ENCODE measurements around the gene QKI. TPM values are rescaled to one million over a fixed set of nuclear protein-coding genes. Genes with fewer than 3 reads are reported as not detected.

QKI gene
- total and polyA plus RNA-seq, 3 donors from 2014 or later: 148 to 366 (median 315) TPM

DNA sequence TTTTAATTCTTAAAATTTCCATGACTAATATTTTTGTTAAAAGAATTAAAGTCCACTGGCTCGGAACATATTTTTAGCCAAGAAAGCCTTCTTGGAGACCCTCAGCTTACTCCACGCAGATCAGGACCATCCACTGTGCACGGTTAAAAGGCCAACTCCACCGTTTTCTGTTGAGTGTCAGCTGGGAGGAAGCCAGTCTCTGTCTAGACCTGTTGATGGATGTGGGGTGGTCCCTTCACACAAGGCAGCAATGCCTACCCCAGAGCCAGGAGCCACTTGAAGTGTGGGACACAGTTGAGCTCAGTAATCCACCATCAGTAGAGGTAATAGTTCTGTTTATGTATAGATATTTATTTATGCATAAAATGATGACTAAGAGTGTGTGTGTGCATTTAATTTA lies 19.9 kb upstream of the QKI start:
- WGBS, 2 donors: 78 to 90% methylated on average over 4 of the region's 4 CpGs
- no peak for DNase-seq
- H3K36me3 ChIP-seq (ENCODE audit: low read depth, missing control alignments): no peaks in the 10 kb centered on the region
- H3K27ac ChIP-seq: peak overlapping the region in 1 of 2 donors; percentile 69
- intact Hi-C loops (cut with DNase I; ENCODE audit: low total_unique reads): no loop called here
- no peaks in the 10 kb centered on the region for H3K27me3 ChIP-seq
- H3K4me3 ChIP-seq: no peak overlapping the region
- H3K9me3 ChIP-seq: no peaks in the 10 kb centered on the region
- TF ChIP-seq, protein P1, sequence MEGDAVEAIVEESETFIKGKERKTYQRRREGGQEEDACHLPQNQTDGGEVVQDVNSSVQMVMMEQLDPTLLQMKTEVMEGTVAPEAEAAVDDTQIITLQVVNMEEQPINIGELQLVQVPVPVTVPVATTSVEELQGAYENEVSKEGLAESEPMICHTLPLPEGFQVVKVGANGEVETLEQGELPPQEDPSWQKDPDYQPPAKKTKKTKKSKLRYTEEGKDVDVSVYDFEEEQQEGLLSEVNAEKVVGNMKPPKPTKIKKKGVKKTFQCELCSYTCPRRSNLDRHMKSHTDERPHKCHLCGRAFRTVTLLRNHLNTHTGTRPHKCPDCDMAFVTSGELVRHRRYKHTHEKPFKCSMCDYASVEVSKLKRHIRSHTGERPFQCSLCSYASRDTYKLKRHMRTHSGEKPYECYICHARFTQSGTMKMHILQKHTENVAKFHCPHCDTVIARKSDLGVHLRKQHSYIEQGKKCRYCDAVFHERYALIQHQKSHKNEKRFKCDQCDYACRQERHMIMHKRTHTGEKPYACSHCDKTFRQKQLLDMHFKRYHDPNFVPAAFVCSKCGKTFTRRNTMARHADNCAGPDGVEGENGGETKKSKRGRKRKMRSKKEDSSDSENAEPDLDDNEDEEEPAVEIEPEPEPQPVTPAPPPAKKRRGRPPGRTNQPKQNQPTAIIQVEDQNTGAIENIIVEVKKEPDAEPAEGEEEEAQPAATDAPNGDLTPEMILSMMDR (IDR thresholded peaks at IDR 0.05): no peak
- TF ChIP-seq POLR2A (IDR thresholded peaks at IDR 0.05): no peak
- H3K4me1 ChIP-seq: peaks cover 41% of the 10 kb centered on the region

DNA sequence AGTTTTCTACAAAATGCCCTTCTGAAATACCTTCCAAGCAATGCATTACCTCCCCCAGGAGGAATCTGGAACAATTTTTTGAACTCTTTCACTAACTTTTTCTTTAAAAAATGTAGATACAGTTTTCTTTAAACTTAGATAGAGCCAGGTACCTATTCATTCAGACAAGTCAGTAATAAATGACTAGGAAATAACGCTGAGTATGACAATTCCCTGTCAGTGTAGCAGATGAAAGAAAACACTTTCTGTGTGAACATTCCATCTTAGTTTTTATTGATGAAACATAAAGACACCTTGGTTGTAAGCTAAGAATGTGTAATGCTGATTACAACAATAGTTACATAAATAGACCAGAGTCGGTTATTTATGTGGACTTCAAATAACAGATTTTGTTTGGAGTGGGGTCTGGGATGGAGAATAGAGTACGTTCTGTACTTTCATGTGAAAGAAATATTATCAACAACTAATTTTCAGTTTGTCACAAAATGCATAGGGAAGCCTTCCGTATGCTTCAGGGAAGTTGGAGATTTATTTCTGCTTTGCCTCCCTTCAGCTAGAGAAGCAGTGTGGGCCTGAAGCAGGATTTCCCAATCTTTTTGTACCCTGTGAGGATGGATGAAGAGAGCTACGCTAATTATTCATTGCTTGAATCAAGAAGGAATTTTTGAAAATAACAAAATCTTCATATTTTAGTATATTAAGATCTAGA lies 19.2 kb upstream of the QKI start:
- intact Hi-C loops (cut with DNase I; ENCODE audit: low total_unique reads): no loop called here

DNA sequence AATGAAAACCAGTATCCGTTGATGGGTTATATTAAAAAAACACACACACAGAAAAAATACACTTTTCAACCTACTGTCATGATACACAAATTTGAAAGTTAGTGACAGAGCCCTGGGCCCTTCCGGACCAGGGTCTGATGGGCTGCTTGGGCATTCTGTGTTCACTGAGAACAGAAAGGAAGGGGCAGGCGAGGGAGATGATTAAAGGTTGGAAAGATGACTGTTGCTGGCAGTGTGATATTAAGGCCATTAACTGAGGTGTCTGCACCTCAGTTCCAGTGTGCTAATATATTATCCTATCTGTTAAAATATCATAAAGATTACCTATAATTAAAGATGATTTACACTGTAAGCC lies 18.7 kb upstream of the QKI start:
- no peak for DNase-seq
- Histone ChIP-seq H3K36me3 (ENCODE audit: low read depth, missing control alignments) (no peaks in the 10 kb centered on the region), H3K4me3 (no peak overlapping the region), H3K27me3 (no peaks in the 10 kb centered on the region), H3K27ac (peak overlapping the region; percentile 66 to 69), H3K4me1 (peaks cover 41% of the 10 kb centered on the region), H3K9me3 (no peaks in the 10 kb centered on the region)
- TF ChIP-seq, protein P1 (IDR thresholded peaks at IDR 0.05): no peak
- TF ChIP-seq POLR2A (IDR thresholded peaks at IDR 0.05): no peak
- WGBS, 2 donors: 68 to 69% methylated on average over 3 of the region's 3 CpGs
- intact Hi-C loops (cut with DNase I; ENCODE audit: low total_unique reads): no loop called here

More for the DNA sequence above, 19.2 kb upstream of the QKI start:
- no peaks in the 10 kb centered on the region for H3K9me3 ChIP-seq
- no peaks in the 10 kb centered on the region for H3K27me3 ChIP-seq
- WGBS, 2 donors: 68 to 69% methylated on average over 5 of the region's 5 CpGs
- DNase-seq: no peak
- H3K36me3 ChIP-seq (ENCODE audit: low read depth, missing control alignments): no peaks in the 10 kb centered on the region
- peak overlapping the region; percentile 66 to 69 for H3K27ac ChIP-seq
- no peak overlapping the region for H3K4me3 ChIP-seq
- TF ChIP-seq POLR2A (IDR thresholded peaks at IDR 0.05): no peak
- TF ChIP-seq, protein P1 (IDR thresholded peaks at IDR 0.05): no peak
- H3K4me1 ChIP-seq: peaks cover 41% of the 10 kb centered on the region

DNA sequence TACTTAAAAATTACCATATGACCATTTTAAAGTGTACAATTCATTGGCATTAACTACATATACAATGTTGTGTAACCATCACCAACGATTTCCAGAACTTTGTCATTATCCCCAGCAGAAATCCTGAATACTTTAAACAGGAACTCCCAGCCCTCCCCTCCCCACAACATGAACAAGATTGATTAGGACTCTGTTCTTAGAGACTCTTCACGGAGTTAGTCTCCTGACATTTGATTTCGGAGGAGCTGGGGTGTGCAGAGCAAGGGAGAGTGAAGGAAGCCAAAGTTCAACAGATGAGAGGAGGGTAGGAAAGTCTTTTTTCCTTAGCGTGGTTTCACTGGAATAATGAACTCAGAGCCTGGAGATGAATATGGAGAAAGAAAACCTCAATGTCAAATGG lies 17.2 kb upstream of the QKI start:
- H3K4me1 ChIP-seq: peaks cover 36% of the 10 kb centered on the region
- H3K9me3 ChIP-seq: no peaks in the 10 kb centered on the region
- no peak for DNase-seq
- no peak overlapping the region for H3K4me3 ChIP-seq
- intact Hi-C loops (cut with DNase I; ENCODE audit: low total_unique reads): no loop called here
- TF ChIP-seq, protein P1 (IDR thresholded peaks at IDR 0.05): no peak
- no peak for TF ChIP-seq POLR2A (IDR thresholded peaks at IDR 0.05)
- 47 to 50% methylated on average over 4 of the region's 4 CpGs for WGBS, 2 donors
- no peaks in the 10 kb centered on the region for H3K27me3 ChIP-seq
- H3K36me3 ChIP-seq (ENCODE audit: low read depth, missing control alignments): no peaks in the 10 kb centered on the region
- peak overlapping the region; percentile 60 to 69 for H3K27ac ChIP-seq

DNA sequence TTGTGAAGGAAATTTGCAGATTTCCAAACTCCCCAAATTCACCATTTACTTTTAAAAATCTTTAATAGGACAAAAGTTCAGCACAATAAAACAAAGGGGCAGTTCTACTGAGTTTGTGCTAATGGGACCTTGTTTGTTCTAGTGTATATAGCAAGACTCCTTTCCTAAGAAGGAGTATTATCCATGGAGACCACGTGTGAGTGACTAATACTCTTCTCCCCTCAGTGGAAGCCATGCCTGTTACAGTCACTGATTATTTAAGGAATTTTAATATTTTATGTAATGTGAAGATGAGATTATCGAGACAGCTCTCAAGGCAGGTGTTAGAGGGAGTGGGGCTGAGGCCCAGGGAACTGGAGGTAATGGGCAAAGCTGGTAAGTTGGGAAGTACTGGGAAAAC lies 16.4 kb upstream of the QKI start:
- H3K36me3 ChIP-seq (ENCODE audit: low read depth, missing control alignments): no peaks in the 10 kb centered on the region
- H3K27ac ChIP-seq: peak overlapping the region; percentile 46 to 60
- H3K9me3 ChIP-seq: no peaks in the 10 kb centered on the region
- TF ChIP-seq, protein P1 (IDR thresholded peaks at IDR 0.05): no peak
- TF ChIP-seq POLR2A (IDR thresholded peaks at IDR 0.05): no peak
- H3K27me3 ChIP-seq: no peaks in the 10 kb centered on the region
- H3K4me1 ChIP-seq: peaks cover 31% of the 10 kb centered on the region
- intact Hi-C loops (cut with DNase I; ENCODE audit: low total_unique reads): no loop called here
- WGBS, 2 donors: 76 to 78% methylated on average over 2 of the region's 2 CpGs
- H3K4me3 ChIP-seq: no peak overlapping the region
- DNase-seq: no peak
